ENCODE measurements around the gene RIPPLY2. TPM values are rescaled to one million over a fixed set of nuclear protein-coding genes. Genes with fewer than 3 reads are reported as not detected.

RIPPLY2 gene
- total RNA-seq, 4 donors from 2014 or later, result not detected

GRCh38 chr6:83905648-83906047, 52.5 kb downstream of the RIPPLY2 start:
- Histone ChIP-seq H3K4me3 (no peak overlapping the region), H3K36me3 (no peaks in the 10 kb centered on the region), H3K9me3 (peaks cover 7% of the 10 kb centered on the region), H3K4me1 (no peaks in the 10 kb centered on the region), H3K27me3 (no peaks in the 10 kb centered on the region), H3K27ac (no peak overlapping the region)
- WGBS, result no CpG with 5 or more reads among the region's 4 CpGs
- DNase-seq (ENCODE audit: low spot score in 2 of 2), result no peak
- TF ChIP-seq POLR2AphosphoS5 (IDR thresholded peaks at IDR 0.05) (no peak), POLR2A (IDR thresholded peaks at IDR 0.05) (no peak), CTCF (IDR thresholded peaks at IDR 0.05) (no peak)

Other genes with a start within 250 kb of the RIPPLY2 start
- not detected for gene SNAP91, start 144.3 kb upstream of the RIPPLY2 start, total RNA-seq
- gene CYB5R4, start 6.3 kb downstream of the RIPPLY2 start, total RNA-seq, result 10 to 100 TPM in 1 of 4 donors, 1 to 10 TPM in 3; 4.7 to 13.5 (median 8.7) TPM
- gene MRAP2, start 180.4 kb downstream of the RIPPLY2 start, total RNA-seq, result 1 to 10 TPM; 1.2 to 2.8 (median 1.8) TPM